Measurements from ENCODE around the gene UBE2R2.
"Not testable (repeated sequence)": the region's sequence is repeated elsewhere in the genome, so short reads cannot be mapped to it uniquely, and the experiment has no call there.

Gene UBE2R2

GRCh38 chr9:33927694-33928093, 110.7 kb downstream of the UBE2R2 start:
- DNase-seq (ENCODE audit: low spot score) = no peak

- DNase-seq (ENCODE audit: low spot score) = no peak
These were observed 114.4 kb downstream of the UBE2R2 start for GRCh38 chr9:33931326-33931725.

- no peak for DNase-seq (ENCODE audit: low spot score)
These were observed 115.3 kb downstream of the UBE2R2 start for GRCh38 chr9:33932078-33932807.

GRCh38 chr9:33934188-33934878, 117.4 kb downstream of the UBE2R2 start:
- no peak for DNase-seq (ENCODE audit: low spot score)

- DNase-seq (ENCODE audit: low spot score) = no peak
These were observed 123.2 kb downstream of the UBE2R2 start for GRCh38 chr9:33939924-33940874.

- no peak for DNase-seq (ENCODE audit: low spot score)
These were observed 125.6 kb downstream of the UBE2R2 start for GRCh38 chr9:33942471-33943083.

- no peak for DNase-seq (ENCODE audit: low spot score)
These were observed 126.4 kb downstream of the UBE2R2 start for GRCh38 chr9:33943389-33943788.

- peak; percentile 92 for DNase-seq (ENCODE audit: low spot score)
These were observed 130.0 kb downstream of the UBE2R2 start for GRCh38 chr9:33946779-33947535.

- no peak for DNase-seq (ENCODE audit: low spot score)
These were observed 133.4 kb downstream of the UBE2R2 start for GRCh38 chr9:33950371-33950770.

GRCh38 chr9:33952066-33952465, 135.1 kb downstream of the UBE2R2 start:
- DNase-seq (ENCODE audit: low spot score) = no peak

GRCh38 chr9:33956544-33956943, 139.6 kb downstream of the UBE2R2 start:
- no peak for DNase-seq (ENCODE audit: low spot score)

GRCh38 chr9:33959725-33960124, 142.8 kb downstream of the UBE2R2 start:
- no peak for DNase-seq (ENCODE audit: low spot score)

GRCh38 chr9:33962468-33962867, 145.5 kb downstream of the UBE2R2 start:
- DNase-seq (ENCODE audit: low spot score) = not testable (repeated sequence)

GRCh38 chr9:33964086-33964768, 147.3 kb downstream of the UBE2R2 start:
- no peak for DNase-seq (ENCODE audit: low spot score)

Data from AG20443 (cell line).